GM04504 (cell line): ENCODE data around the gene PBOV1.
A peak's percentile ranks its signal among the peaks of the same experiment; 100 is the strongest.

Experiments used
- DNase-seq: peaks from one replicate; pipeline ENCODE4 v3.0.0-alpha.2; 2012; ENCODE audit warnings: low read depth

Gene PBOV1

GRCh38 chr6:138218449-138218848 lies at the start of gene PBOV1:
Gene PBOV1 (minus strand): TSS chr6:138218491. CDS start chr6:138218395, 96 bp downstream.
- no peak for DNase-seq

GRCh38 chr6:138266095-138266494 lies 47.8 kb upstream of the PBOV1 start:
- DNase-seq, result no peak

- DNase-seq, result no peak
These were observed 46.1 kb upstream of the PBOV1 start for GRCh38 chr6:138264372-138264880.

GRCh38 chr6:138263963-138264362 lies 45.7 kb upstream of the PBOV1 start:
- no peak for DNase-seq

- DNase-seq, result no peak
These were observed 43.0 kb upstream of the PBOV1 start for GRCh38 chr6:138261116-138261780.

- no peak for DNase-seq
These were observed 40.7 kb upstream of the PBOV1 start for GRCh38 chr6:138258991-138259390.

- no peak for DNase-seq
These were observed 39.9 kb upstream of the PBOV1 start for GRCh38 chr6:138258197-138258596.

- DNase-seq, result no peak
These were observed 39.3 kb upstream of the PBOV1 start for GRCh38 chr6:138257638-138258040.

GRCh38 chr6:138255443-138255842 lies 37.2 kb upstream of the PBOV1 start:
- DNase-seq, result no peak

GRCh38 chr6:138253731-138254130 lies 35.4 kb upstream of the PBOV1 start:
- no peak for DNase-seq

GRCh38 chr6:138250513-138251247 lies 32.4 kb upstream of the PBOV1 start:
- peak; percentile 59 for DNase-seq

GRCh38 chr6:138250053-138250452 lies 31.8 kb upstream of the PBOV1 start:
- no peak for DNase-seq

GRCh38 chr6:138248878-138249277 lies 30.6 kb upstream of the PBOV1 start:
- DNase-seq, result no peak

- DNase-seq, result no peak
These were observed 29.7 kb upstream of the PBOV1 start for GRCh38 chr6:138248011-138248410.

- DNase-seq, result no peak
These were observed 28.6 kb upstream of the PBOV1 start for GRCh38 chr6:138246650-138247440.

- DNase-seq, result no peak
These were observed 27.5 kb upstream of the PBOV1 start for GRCh38 chr6:138245751-138246150.

- no peak for DNase-seq
These were observed 24.8 kb upstream of the PBOV1 start for GRCh38 chr6:138242987-138243592.

GRCh38 chr6:138241934-138242333 lies 23.6 kb upstream of the PBOV1 start:
- no peak for DNase-seq

GRCh38 chr6:138241381-138241780 lies 23.1 kb upstream of the PBOV1 start:
- DNase-seq, result no peak

GRCh38 chr6:138240476-138241245 lies 22.4 kb upstream of the PBOV1 start:
- DNase-seq, result no peak

GRCh38 chr6:138239774-138240173 lies 21.5 kb upstream of the PBOV1 start:
- no peak for DNase-seq
